Fibroblast of lung (primary cell): ENCODE data around the gene PTH. TPM values are rescaled to one million over a fixed set of nuclear protein-coding genes. Genes with fewer than 3 reads are reported as not detected.

Experiments used
- DNase-seq, 2 donors: peaks; one replicate each; pipeline versions ENCODE4 v3.0.0 to v3.0.0-alpha.2; 2010; ENCODE audit warnings: low read depth in 2 of 2
- H2AFZ ChIP-seq: 2 replicates; pipeline ENCODE4 v1.5.1; 2012; ENCODE audit warnings: low read length, control low read depth, inconsistent platforms
- H3K27ac ChIP-seq: 2 replicates; pipeline ENCODE4 v1.5.1; 2011; ENCODE audit warnings: low read length, control low read depth; ENCODE audit not compliant: insufficient read depth
- H3K27me3 ChIP-seq: 2 replicates; pipeline ENCODE4 v1.5.1; 2011; ENCODE audit warnings: mild to moderate bottlenecking, low read length; ENCODE audit not compliant: control insufficient read depth, insufficient read depth
- H3K36me3 ChIP-seq: 2 replicates; pipeline ENCODE4 v1.5.1; 2011; ENCODE audit warnings: low read length; ENCODE audit not compliant: control insufficient read depth, insufficient read depth
- H3K4me1 ChIP-seq: 2 replicates; pipeline ENCODE4 v1.5.1; 2011; ENCODE audit warnings: low read length; ENCODE audit not compliant: control insufficient read depth, insufficient read depth; ENCODE audit errors: extremely low read depth
- H3K4me2 ChIP-seq: 2 replicates; pipeline ENCODE4 v1.5.1; 2011; ENCODE audit warnings: low read length, control low read depth; ENCODE audit not compliant: insufficient read depth; ENCODE audit errors: extremely low read depth
- H3K4me3 ChIP-seq, 4 experiments: fragments of 200-600 bp in 1 of 4; sonication (generic) in 1 of 4; replicated peaks in 1 of 4; 2 replicates each; pipeline ENCODE4 v1.5.1; 2011 to 2016; ENCODE audit warnings: low read length in 4 of 4, low read depth in 3 of 4, mild to moderate bottlenecking in 3 of 4, control low read depth in 2 of 4, inconsistent platforms in 1 of 4, mixed read lengths in 1 of 4; ENCODE audit not compliant: insufficient read depth in 1 of 4; ENCODE audit errors: control extremely low read depth in 1 of 4
- H3K79me2 ChIP-seq: 2 replicates; pipeline ENCODE4 v1.5.1; 2012; ENCODE audit warnings: mild to moderate bottlenecking, low read length, inconsistent platforms; ENCODE audit not compliant: control insufficient read depth, insufficient read depth
- H3K9ac ChIP-seq: 2 replicates; pipeline ENCODE4 v1.5.1; 2011; ENCODE audit warnings: mild to moderate bottlenecking, low read length, control low read depth; ENCODE audit not compliant: insufficient read depth
- H3K9me3 ChIP-seq: 2 replicates; pipeline ENCODE4 v1.5.1; 2012; ENCODE audit warnings: low read depth, low read length; ENCODE audit not compliant: control insufficient read depth, insufficient read depth
- H4K20me1 ChIP-seq: 2 replicates; pipeline ENCODE4 v1.5.1; 2011; ENCODE audit warnings: low read length; ENCODE audit not compliant: control insufficient read depth, insufficient read depth; ENCODE audit errors: extremely low read depth
- CTCF ChIP-seq, 2 donors: IDR thresholded peaks in 1 of 2; conservative IDR thresholded peaks in 1 of 2; 1 replicate in 1 of 2; 2 replicates in 1 of 2; pipeline ENCODE4 v1.5.1; 2011 to 2012; ENCODE audit warnings: low read length in 2 of 2, control low read depth in 1 of 2, inconsistent platforms in 1 of 2, low read depth in 1 of 2, mild to moderate bottlenecking in 1 of 2
- EZH2 ChIP-seq: IDR thresholded peaks from 2 replicates; pipeline ENCODE4 v1.5.1; 2012; ENCODE audit warnings: low read length, control low read depth, mild to moderate bottlenecking; ENCODE audit errors: missing control alignments
- polyA plus RNA-seq, 2 donors: library from polyadenylated mRNA; depleted of rRNA in 1 of 2; stranded (reverse) in 1 of 2; unstranded in 1 of 2; fragments of >200 nt; gene quantifications; 2 replicates each; pipeline ENCODE4 v1.2.1, GENCODE V29; 2011 to 2012; ENCODE audit warnings: missing spikeins in 1 of 2
- total RNA-seq: library from RNA; depleted of rRNA; stranded (reverse); fragments of >200 nt; gene quantifications from 2 replicates; pipeline ENCODE4 v1.2.1, GENCODE V29; 2014

The PTH gene
- total and polyA plus RNA-seq, 2 donors (not counting 1 experiment from before 2014, with no cell fraction given) = not detected

- peaks cover 46% of the 10 kb centered on the region for H3K79me2 ChIP-seq
- peak; percentile 20 to 61 for DNase-seq
Observed at GRCh38 chr11:13462311-13462900, 33.4 kb downstream of the PTH start.

GRCh38 chr11:13461291-13461690, 34.5 kb downstream of the PTH start:
- no peaks in the 10 kb centered on the region for H3K27me3 ChIP-seq
- no peaks in the 10 kb centered on the region for H3K9me3 ChIP-seq
- peaks cover 54% of the 10 kb centered on the region for H3K79me2 ChIP-seq
- H3K9ac ChIP-seq = no peak overlapping the region
- H3K4me3 ChIP-seq = peak overlapping the region in 3 of 4 experiments; percentile 82 to 98 (median 87)
- no peak overlapping the region for H3K27ac ChIP-seq
- no peaks in the 10 kb centered on the region for H3K36me3 ChIP-seq
- peak overlapping the region; percentile 96 for H3K4me2 ChIP-seq
- no peaks in the 10 kb centered on the region for H4K20me1 ChIP-seq
- no peak for DNase-seq
- H2AFZ ChIP-seq = no peak overlapping the region
- no peak for TF ChIP-seq EZH2
- no peak for TF ChIP-seq CTCF (conservative IDR thresholded peaks at IDR 0.05 in 1 of 2, IDR thresholded peaks at IDR 0.05 in 1 of 2; ENCODE audit: low read depth in 1 of 2, low read length in 2 of 2)
- H3K4me1 ChIP-seq = no peaks in the 10 kb centered on the region

More at GRCh38 chr11:13462311-13462900, 33.4 kb downstream of the PTH start:
- Histone ChIP-seq H3K4me1 (no peaks in the 10 kb centered on the region), H3K27me3 (no peaks in the 10 kb centered on the region), H3K4me3 (peak overlapping the region; percentile 82 to 98 (median 90)), H3K4me2 (peak overlapping the region; percentile 96), H3K36me3 (no peaks in the 10 kb centered on the region), H3K27ac (peak overlapping the region; percentile 72), H3K9me3 (no peaks in the 10 kb centered on the region), H2AFZ (peak overlapping the region; percentile 79), H3K9ac (peak overlapping the region; percentile 63), H4K20me1 (no peaks in the 10 kb centered on the region)
- no peak for TF ChIP-seq EZH2

GRCh38 chr11:13450832-13451397, 44.9 kb downstream of the PTH start:
- no peak overlapping the region for H3K9ac ChIP-seq
- peaks cover 48% of the 10 kb centered on the region for H3K79me2 ChIP-seq
- no peak for DNase-seq
- no peaks in the 10 kb centered on the region for H3K36me3 ChIP-seq
- H3K9me3 ChIP-seq = no peaks in the 10 kb centered on the region
- H3K4me1 ChIP-seq = no peaks in the 10 kb centered on the region
- TF ChIP-seq EZH2 (no peak), CTCF (conservative IDR thresholded peaks at IDR 0.05 in 1 of 2, IDR thresholded peaks at IDR 0.05 in 1 of 2; ENCODE audit: low read depth in 1 of 2, low read length in 2 of 2) (no peak)
- no peak overlapping the region for H3K4me2 ChIP-seq
- H2AFZ ChIP-seq = no peak overlapping the region
- no peak overlapping the region for H3K4me3 ChIP-seq
- H4K20me1 ChIP-seq = no peaks in the 10 kb centered on the region
- no peak overlapping the region for H3K27ac ChIP-seq
- no peaks in the 10 kb centered on the region for H3K27me3 ChIP-seq
